Mesendoderm (in vitro differentiated cells): ENCODE measurements around the gene ANKRD65.
"Not testable (repeated sequence)": the region's sequence is repeated elsewhere in the genome, so short reads cannot be mapped to it uniquely, and the experiment has no call there.

ENCODE experiments used
- DNase-seq: peaks from one replicate; pipeline ENCODE4 v3.0.0; 2013
- H2AK5ac ChIP-seq: 2 replicates; pipeline ENCODE4 v1.6.1; 2013; ENCODE audit warnings: low read length, inconsistent platforms
- H2BK120ac ChIP-seq: 2 replicates; pipeline ENCODE4 v1.6.1; 2013; ENCODE audit warnings: low read depth, mild to moderate bottlenecking, low read length, moderate library complexity, mixed read lengths
- H2BK15ac ChIP-seq: replicated peaks from 2 replicates; pipeline ENCODE4 v1.6.1; 2013; ENCODE audit warnings: low read depth, mild to moderate bottlenecking, moderate library complexity
- H2BK5ac ChIP-seq: 2 replicates; pipeline ENCODE4 v1.6.1; 2013; ENCODE audit warnings: low read length, inconsistent platforms
- H3K18ac ChIP-seq: 2 replicates; pipeline ENCODE4 v1.6.1; 2013; ENCODE audit warnings: mild to moderate bottlenecking, low read length, mixed read lengths
- H3K23ac ChIP-seq: one replicate; pipeline ENCODE4 v1.6.1; 2013; ENCODE audit warnings: low read length
- H3K27ac ChIP-seq: 2 replicates; pipeline ENCODE4 v1.5.1; 2013; ENCODE audit warnings: low read depth, mild to moderate bottlenecking, inconsistent platforms, low read length, moderate library complexity
- H3K27me3 ChIP-seq: 2 replicates; pipeline ENCODE4 v1.6.1; 2013; ENCODE audit warnings: low read length, control low read depth, mild to moderate bottlenecking, inconsistent platforms; ENCODE audit not compliant: insufficient read depth, poor library complexity
- H3K36me3 ChIP-seq: 2 replicates; pipeline ENCODE4 v1.6.1; 2013; ENCODE audit warnings: low read length, inconsistent platforms; ENCODE audit not compliant: control insufficient read depth, insufficient read depth
- H3K4ac ChIP-seq: one replicate; pipeline ENCODE4 v1.6.1; 2013; ENCODE audit warnings: low read depth, mild to moderate bottlenecking, low read length, moderate library complexity
- H3K4me1 ChIP-seq: 2 replicates; pipeline ENCODE4 v1.6.1; 2013; ENCODE audit warnings: low read depth, low read length, inconsistent platforms; ENCODE audit not compliant: control insufficient read depth
- H3K4me2 ChIP-seq: 2 replicates; pipeline ENCODE4 v1.6.1; 2013; ENCODE audit warnings: low read length
- H3K4me3 ChIP-seq: 2 replicates; pipeline ENCODE4 v1.5.1; 2013; ENCODE audit warnings: mild to moderate bottlenecking, low read length
- H3K56ac ChIP-seq: one replicate; pipeline ENCODE4 v1.6.1; 2013; ENCODE audit warnings: low read length
- H3K79me1 ChIP-seq: 2 replicates; pipeline ENCODE4 v1.6.1; 2013; ENCODE audit warnings: low read length, inconsistent platforms
- H3K79me2 ChIP-seq: 2 replicates; pipeline ENCODE4 v1.6.1; 2013; ENCODE audit warnings: mild to moderate bottlenecking, low read length; ENCODE audit not compliant: control insufficient read depth, insufficient read depth
- H3K9ac ChIP-seq: 2 replicates; pipeline ENCODE4 v1.6.1; 2013; ENCODE audit warnings: low read length, inconsistent platforms
- H4K5ac ChIP-seq: one replicate; pipeline ENCODE4 v1.6.1; 2013; ENCODE audit warnings: low read length
- H4K8ac ChIP-seq: one replicate; pipeline ENCODE4 v1.6.1; 2013; ENCODE audit warnings: low read depth, mild to moderate bottlenecking, control low read depth, low read length, moderate library complexity
- WGBS: extraction: QIAGEN DNeasy Blood & Tissue Kit; methylation state at CpG from one replicate; pipeline ENCODE4 v1.1.7; 2013; ENCODE audit warnings: low lambda C conversion rate, missing lambda C conversion rate; ENCODE audit not compliant: insufficient coverage; ENCODE audit errors: extremely low coverage; 5-methylcytosine and 5-hydroxymethylcytosine counted together

ANKRD65 gene

GRCh38 chr1:1454286-1455056, 33.4 kb upstream of the ANKRD65 start:
- H3K4ac ChIP-seq, H3K27ac ChIP-seq, H3K4me2 ChIP-seq, H2AK5ac ChIP-seq, H3K4me1 ChIP-seq, H3K79me2 ChIP-seq, H4K5ac ChIP-seq, H3K9ac ChIP-seq, H2BK120ac ChIP-seq, H3K4me3 ChIP-seq, H3K18ac ChIP-seq, DNase-seq, H2BK5ac ChIP-seq, H3K79me1 ChIP-seq, H3K56ac ChIP-seq, H4K8ac ChIP-seq, H3K23ac ChIP-seq, H3K36me3 ChIP-seq, H3K27me3 ChIP-seq, H2BK15ac ChIP-seq: not testable (repeated sequence)
- WGBS: no CpG with 5 or more reads among the region's 41 CpGs

DNA sequence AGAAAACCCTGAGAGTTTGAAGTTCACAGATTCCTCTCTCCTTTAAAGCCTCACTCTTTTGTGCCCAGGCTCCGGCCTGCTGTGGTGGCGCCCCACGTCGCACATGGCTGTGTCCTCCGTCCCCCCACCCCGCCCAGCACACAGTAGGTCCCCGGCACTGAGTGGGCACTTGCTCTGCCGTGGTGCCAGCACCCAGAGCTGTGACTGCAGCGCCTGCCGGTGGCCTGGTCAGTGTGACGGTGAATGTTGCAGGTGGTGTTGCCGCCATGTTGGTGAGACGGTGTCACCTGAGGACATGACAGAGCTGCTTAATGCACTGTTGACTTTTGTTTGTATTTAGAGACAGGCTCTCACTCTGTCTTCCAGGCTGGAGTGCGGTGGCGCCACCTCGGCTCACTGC, 31.8 kb upstream of the ANKRD65 start:
- Histone ChIP-seq H3K23ac (no peak overlapping the region), H3K4ac (no peak overlapping the region), H3K56ac (no peak overlapping the region), H3K79me2 (no peaks in the 10 kb centered on the region), H3K79me1 (no peaks in the 10 kb centered on the region), H3K9ac (no peak overlapping the region), H2BK15ac (no peak overlapping the region), H3K4me2 (no peak overlapping the region), H2BK120ac (no peak overlapping the region), H2BK5ac (no peak overlapping the region), H4K8ac (no peak overlapping the region), H3K27ac (no peak overlapping the region), H3K36me3 (no peaks in the 10 kb centered on the region), H3K4me1 (no peaks in the 10 kb centered on the region), H3K4me3 (no peak overlapping the region), H2AK5ac (no peak overlapping the region), H3K18ac (no peak overlapping the region), H3K27me3 (no peaks in the 10 kb centered on the region), H4K5ac (no peak overlapping the region)
- WGBS: no CpG with 5 or more reads among the region's 16 CpGs
- DNase-seq: no peak

DNA sequence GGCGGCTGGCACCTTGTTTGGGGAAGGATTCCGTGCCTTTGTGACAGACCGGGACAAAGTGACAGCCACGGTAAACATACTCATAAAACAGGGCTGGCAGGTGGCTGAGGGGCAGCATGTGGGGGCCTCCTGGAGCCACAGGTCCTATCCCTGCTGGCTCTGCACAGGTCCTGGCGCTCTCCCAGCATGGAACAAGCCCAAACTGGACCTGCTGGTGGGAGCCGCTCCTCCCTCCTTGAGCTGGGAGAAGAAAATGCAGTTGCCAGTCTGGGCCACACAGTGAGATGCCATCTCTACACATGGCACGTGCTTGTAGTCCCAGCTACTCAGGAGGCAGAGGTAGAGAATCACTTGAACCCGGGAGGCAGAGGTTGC, 31.3 kb upstream of the ANKRD65 start:
- H3K4ac ChIP-seq, DNase-seq, H2BK120ac ChIP-seq, H3K27me3 ChIP-seq, H3K79me2 ChIP-seq, H4K8ac ChIP-seq, H3K23ac ChIP-seq, H3K56ac ChIP-seq, H3K4me2 ChIP-seq, H3K18ac ChIP-seq, H3K4me1 ChIP-seq, H3K9ac ChIP-seq, H4K5ac ChIP-seq, H3K36me3 ChIP-seq, H2BK15ac ChIP-seq, H3K27ac ChIP-seq, H3K4me3 ChIP-seq, H2AK5ac ChIP-seq, H3K79me1 ChIP-seq, H2BK5ac ChIP-seq: not testable (repeated sequence)
- WGBS: no CpG with 5 or more reads among the region's 8 CpGs

- Histone ChIP-seq H3K18ac (no peak overlapping the region), H2BK5ac (no peak overlapping the region), H3K23ac (no peak overlapping the region), H3K56ac (no peak overlapping the region), H2BK15ac (no peak overlapping the region), H3K27me3 (no peaks in the 10 kb centered on the region), H2BK120ac (no peak overlapping the region), H4K8ac (no peak overlapping the region), H3K27ac (no peak overlapping the region), H3K79me1 (no peaks in the 10 kb centered on the region), H3K36me3 (no peaks in the 10 kb centered on the region), H3K4me3 (no peak overlapping the region), H3K79me2 (no peaks in the 10 kb centered on the region), H2AK5ac (no peak overlapping the region), H4K5ac (no peak overlapping the region), H3K9ac (no peak overlapping the region), H3K4me1 (no peaks in the 10 kb centered on the region), H3K4me2 (no peak overlapping the region), H3K4ac (no peak overlapping the region)
- DNase-seq: no peak
- WGBS: no CpG with 5 or more reads among the region's 26 CpGs
These were observed 30.8 kb upstream of the ANKRD65 start for GRCh38 chr1:1451696-1452364.

DNA sequence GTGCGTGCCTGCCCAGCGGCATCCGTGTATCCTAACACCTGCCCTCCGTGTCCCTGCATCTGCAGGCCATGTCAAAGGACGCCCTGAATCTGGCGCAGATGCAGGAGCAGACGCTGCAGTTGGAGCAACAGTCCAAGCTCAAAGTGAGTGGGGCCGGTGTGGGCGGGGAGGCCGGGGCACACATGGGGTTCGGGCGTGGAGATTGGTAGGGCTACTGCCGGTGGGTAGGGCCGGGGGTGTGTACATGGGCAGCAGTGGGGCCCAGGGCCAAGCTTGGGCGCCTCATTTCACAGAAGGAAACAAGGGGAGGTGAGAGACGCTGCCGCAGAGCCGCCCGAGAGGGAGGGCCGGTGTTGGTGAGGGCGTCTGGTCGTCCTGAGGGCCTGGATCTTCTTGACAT, 29.5 kb upstream of the ANKRD65 start:
- H3K79me2 ChIP-seq, H3K27me3 ChIP-seq, H2BK120ac ChIP-seq, H3K18ac ChIP-seq, H2BK15ac ChIP-seq, H3K56ac ChIP-seq, H3K27ac ChIP-seq, DNase-seq, H3K9ac ChIP-seq, H3K4me3 ChIP-seq, H3K23ac ChIP-seq, H2AK5ac ChIP-seq, H3K36me3 ChIP-seq, H2BK5ac ChIP-seq, H3K4ac ChIP-seq, H4K5ac ChIP-seq, H3K4me1 ChIP-seq, H4K8ac ChIP-seq, H3K4me2 ChIP-seq, H3K79me1 ChIP-seq: not testable (repeated sequence)
- no CpG with 5 or more reads among the region's 22 CpGs for WGBS
